ENCODE data around the gene ARPC5L. TPM values are rescaled to one million over a fixed set of nuclear protein-coding genes. Genes with fewer than 3 reads are reported as not detected.

The ARPC5L gene
- total and polyA plus RNA-seq, 2 of the 8 experiments (the other 6 are each of a cell fraction or from before 2014, with no cell fraction given): 34.1 to 50.6 TPM

- no peak for FAIRE-seq
- TF ChIP-seq FOSL1 (IDR thresholded peaks at IDR 0.05; ENCODE audit: insufficient read depth, low read depth, low read length) (no peak), POLR2AphosphoS5 (IDR thresholded peaks at IDR 0.05; ENCODE audit: low read depth, low read length) (no peak), SUZ12 (IDR thresholded peaks at IDR 0.05; ENCODE audit: low read length) (no peak), BRCA1 (IDR thresholded peaks at IDR 0.05; ENCODE audit: low read depth, low read length) (no peak), RNF2 (IDR thresholded peaks at IDR 0.05; ENCODE audit: borderline replicate concordance, low read depth, low read length, missing control alignments, poor library complexity, severe bottlenecking) (no peak), EGR1 (IDR thresholded peaks at IDR 0.05; ENCODE audit: borderline replicate concordance, low read depth, low read length) (no peak), TEAD4 (IDR thresholded peaks at IDR 0.05; ENCODE audit: low read depth, low read length) (no peak), SP4 (IDR thresholded peaks at IDR 0.05; ENCODE audit: low read length) (no peak), MAX (IDR thresholded peaks at IDR 0.05) (no peak), POLR2A (IDR thresholded peaks at IDR 0.05; ENCODE audit: control extremely low read depth in 1 of 2, low read depth in 2 of 2, low read length in 2 of 2) (no peak)
Measured at GRCh38 chr9:124834591-124834990, 27.3 kb upstream of the ARPC5L start.

More at GRCh38 chr9:124834591-124834990, 27.3 kb upstream of the ARPC5L start:
- Histone ChIP-seq H3K9ac (replicated peaks in 1 of 4; ENCODE audit: extremely low read depth in 1 of 4, low read depth in 3 of 4, low read length in 3 of 4) (no peak overlapping the region), H2AFZ (ENCODE audit: low read length) (no peak overlapping the region), H3K27me3 (replicated peaks in 1 of 4; ENCODE audit: control insufficient read depth in 3 of 4, extremely low read depth in 1 of 4, insufficient read depth in 3 of 4, low read length in 3 of 4) (no peaks in the 10 kb centered on the region), H2BK15ac (ENCODE audit: low read length) (no peak overlapping the region), H2AK5ac (ENCODE audit: low read depth, low read length) (no peak overlapping the region), H3K4me3 (ENCODE audit: extremely low read depth in 1 of 4, insufficient read depth in 2 of 4, low read depth in 3 of 4, low read length in 4 of 4) (no peak overlapping the region), H2BK120ac (replicated peaks; ENCODE audit: low read depth, low read length) (no peak overlapping the region), H4K8ac (ENCODE audit: extremely low read depth, insufficient read depth, low read length) (no peak overlapping the region), H4K5ac (ENCODE audit: insufficient read length, low read depth, low read length) (no peak overlapping the region), H3K4me2 (ENCODE audit: insufficient read depth in 1 of 2, low read depth in 2 of 2, low read length in 2 of 2) (no peak overlapping the region), H3K18ac (ENCODE audit: extremely low read depth, low read length) (no peak overlapping the region), H3K36me3 (ENCODE audit: control insufficient read depth in 2 of 4, insufficient read depth in 4 of 4, low read length in 3 of 4) (no peaks in the 10 kb centered on the region), H3K4ac (replicated peaks; ENCODE audit: insufficient read length, low read depth, low read length) (no peak overlapping the region), H2BK20ac (ENCODE audit: low read length) (no peak overlapping the region), H3K79me2 (ENCODE audit: control insufficient read depth in 1 of 2, insufficient read depth in 2 of 2, low read length in 2 of 2) (no peaks in the 10 kb centered on the region), H3K56ac (replicated peaks; ENCODE audit: insufficient read length, low read depth, low read length) (no peak overlapping the region), H3K79me1 (ENCODE audit: low read depth, low read length) (no peaks in the 10 kb centered on the region), H3K4me1 (replicated peaks in 1 of 4; ENCODE audit: control insufficient read depth in 3 of 4, insufficient read depth in 4 of 4, low read length in 3 of 4) (peaks cover 0 to 4% (median 0%) of the 10 kb centered on the region in 4 experiments; a peak in 2 of 7 replicates), H3K9me3 (ENCODE audit: insufficient read depth in 2 of 2, low read depth in 1 of 2, low read length in 1 of 2) (no peaks in the 10 kb centered on the region), H4K20me1 (replicated peaks in 1 of 2; ENCODE audit: control insufficient read depth in 1 of 2, insufficient read depth in 2 of 2, low read length in 2 of 2) (no peaks in the 10 kb centered on the region), H3K23me2 (ENCODE audit: low read depth, low read length) (no peaks in the 10 kb centered on the region), H3K14ac (ENCODE audit: insufficient read length) (no peak overlapping the region), H2BK5ac (ENCODE audit: low read depth, low read length) (no peak overlapping the region), H2BK12ac (ENCODE audit: low read depth, low read length) (no peak overlapping the region), H4K91ac (replicated peaks; ENCODE audit: insufficient read length, low read length) (no peak overlapping the region), H3K23ac (ENCODE audit: insufficient read length) (no peak overlapping the region), H3K27ac (ENCODE audit: low read depth, low read length) (no peak overlapping the region)
- ChIA-PET CTCF (ENCODE audit: partially characterized antibody) (interaction anchor here (0.7 to 65.2 kb wide), 10 partner anchors 13 to 217 kb away, joined by 3 to 1529 read pairs (median 4); partner anchors contain the start of genes ARPC5L, NR6A1, OLFML2A and RPL35), POLR2A (ENCODE audit: partially characterized antibody) (interaction anchor here (1.0 to 2.5 kb wide), 2 partner anchors 18 to 27 kb away, joined by 4 to 8 read pairs; partner anchors contain the start of genes ARPC5L and RPL35)
- DNase-seq (ENCODE audit: low read depth in 1 of 2, low spot score in 2 of 2): no peak
- 81% methylated on average over 7 of the region's 7 CpGs; no CpG with 5 or more reads in 1 of the 2 experiments for WGBS, 2 experiments (ENCODE audit: extremely low coverage in 1 of 2, insufficient coverage in 1 of 2, insufficient read length in 1 of 2, insufficient replicate concordance in 2 of 2, low coverage in 1 of 2, low lambda C conversion rate in 2 of 2, missing lambda C conversion rate in 1 of 2)

Measured in H1 (cell line).